ENCODE measurements around the gene TSHR.

Gene TSHR

DNA sequence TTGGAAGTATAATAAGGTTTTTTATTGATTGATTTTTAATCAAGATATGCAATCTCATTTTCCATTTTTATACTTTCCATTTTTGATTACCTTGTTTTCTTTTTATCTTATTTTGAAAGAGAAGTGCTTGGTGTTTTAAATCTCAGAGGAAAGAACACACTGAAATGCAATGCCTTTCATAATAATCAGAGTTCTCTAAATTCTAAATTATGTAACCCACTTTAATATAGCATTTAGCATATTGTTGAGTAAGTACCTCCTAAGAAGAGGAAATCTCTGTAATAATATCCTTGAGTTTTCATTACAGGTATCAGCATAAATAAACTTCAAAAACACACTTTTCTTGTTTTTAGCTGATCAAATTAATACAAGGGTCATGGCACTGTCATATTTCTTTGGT lies 168.4 kb downstream of the TSHR start:
- Mint-ChIP-seq H3K4me3 (no peak overlapping the region), H3K36me3 (ENCODE audit: insufficient read depth) (no peaks in the 10 kb centered on the region), H3K27me3 (no peaks in the 10 kb centered on the region), H3K4me1 (ENCODE audit: low read depth in 2 of 2) (no peaks in the 10 kb centered on the region), H3K9me3 (no peaks in the 10 kb centered on the region), H3K27ac (no peak overlapping the region)
- DNase-seq (no peak), ATAC-seq (replicated peaks) (no peak)

DNA sequence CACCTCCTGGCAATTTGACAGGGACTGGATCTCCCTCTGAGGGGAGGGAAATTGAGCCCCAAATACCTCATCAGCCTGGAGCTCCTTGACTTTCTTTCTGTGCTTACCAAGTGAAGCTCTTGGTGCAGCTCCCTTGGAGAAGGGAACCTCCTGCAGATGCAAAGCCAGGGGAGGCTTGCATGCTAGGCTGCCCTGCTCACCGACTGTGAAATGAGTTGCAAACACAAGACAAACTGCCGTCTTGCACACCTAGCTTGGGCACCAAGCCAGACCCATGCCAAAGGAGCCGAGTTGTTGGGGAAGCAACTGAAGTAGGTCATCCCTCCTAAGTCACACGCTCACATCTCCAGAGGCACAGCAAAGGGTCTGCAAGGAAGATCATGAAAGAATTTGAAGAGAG lies 170.1 kb downstream of the TSHR start:
- DNase-seq (no peak), ATAC-seq (replicated peaks) (no peak)
- Mint-ChIP-seq H3K36me3 (ENCODE audit: insufficient read depth) (no peaks in the 10 kb centered on the region), H3K4me1 (ENCODE audit: low read depth in 2 of 2) (no peaks in the 10 kb centered on the region), H3K27ac (no peak overlapping the region), H3K9me3 (no peaks in the 10 kb centered on the region), H3K27me3 (no peaks in the 10 kb centered on the region), H3K4me3 (no peak overlapping the region)

DNA sequence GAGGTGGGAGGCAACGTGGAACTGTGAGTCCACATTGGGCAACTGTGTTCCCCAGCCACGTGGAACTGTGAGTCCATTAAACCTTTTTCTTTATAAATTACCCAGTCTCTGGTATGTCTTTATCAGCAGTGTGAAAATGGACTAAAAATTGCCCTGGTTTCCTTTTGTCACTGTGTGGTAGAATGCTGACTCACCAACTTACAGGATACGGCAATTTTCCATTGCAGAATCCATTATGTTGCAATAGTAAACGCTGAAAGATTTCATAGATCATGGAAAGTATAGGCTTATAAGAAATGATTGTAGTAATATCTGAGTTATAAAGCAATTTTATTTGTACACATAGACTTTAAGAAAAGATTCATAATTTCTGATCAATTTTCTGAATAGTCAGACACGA lies 172.4 kb downstream of the TSHR start:
- no peaks in the 10 kb centered on the region for H3K9me3 Mint-ChIP-seq
- ATAC-seq (replicated peaks) (no peak), DNase-seq (no peak)
- H3K27me3 Mint-ChIP-seq, result no peaks in the 10 kb centered on the region
- no peaks in the 10 kb centered on the region for H3K36me3 Mint-ChIP-seq (ENCODE audit: insufficient read depth)
- no peak overlapping the region for H3K27ac Mint-ChIP-seq
- H3K4me3 Mint-ChIP-seq, result no peak overlapping the region
- no peaks in the 10 kb centered on the region for H3K4me1 Mint-ChIP-seq (ENCODE audit: low read depth in 2 of 2)

DNA sequence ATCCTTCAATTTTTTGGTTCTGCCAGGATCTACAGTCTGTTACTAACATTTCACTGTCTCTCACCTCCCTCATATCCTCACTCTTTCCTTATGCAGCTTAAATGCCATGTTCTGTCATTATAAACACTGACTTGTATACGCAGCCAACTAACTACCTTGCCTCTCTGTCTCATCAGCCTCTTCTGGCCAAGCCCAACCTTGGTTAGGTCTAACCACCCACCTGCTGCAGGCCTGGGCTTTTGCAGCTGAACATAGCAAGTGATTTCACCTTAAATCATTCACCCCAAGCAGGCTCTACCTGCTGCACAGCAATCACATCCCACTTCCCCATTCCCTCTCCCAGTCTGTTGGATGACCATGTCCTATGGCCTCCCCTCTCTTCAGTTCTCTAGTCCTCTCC lies 173.8 kb downstream of the TSHR start:
- no peaks in the 10 kb centered on the region for H3K9me3 Mint-ChIP-seq

DNA sequence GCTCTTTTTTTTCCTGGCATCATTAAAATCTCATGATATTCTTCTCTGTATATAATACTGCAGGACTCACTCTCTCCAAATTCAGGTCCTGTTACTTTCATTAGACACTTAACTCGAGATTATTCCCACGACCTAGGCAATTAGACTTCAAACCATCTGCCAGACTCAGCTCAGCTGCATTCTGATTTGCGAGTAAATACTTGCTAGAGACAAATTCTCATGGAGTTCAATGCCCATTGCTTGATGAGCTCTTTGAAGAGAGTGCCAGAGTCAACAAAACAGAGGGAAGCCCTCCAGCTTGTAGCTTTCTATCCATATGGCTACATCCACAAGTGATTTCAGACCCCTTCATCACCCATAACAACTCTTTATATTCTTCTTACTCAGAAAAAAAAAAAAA lies 177.0 kb downstream of the TSHR start:
- DNase-seq, result no peak
- Mint-ChIP-seq H3K4me3 (no peak overlapping the region), H3K27me3 (peaks cover 0 to 6% of the 10 kb centered on the region in 2 donors), H3K27ac (no peak overlapping the region), H3K9me3 (no peaks in the 10 kb centered on the region), H3K36me3 (ENCODE audit: insufficient read depth) (no peaks in the 10 kb centered on the region), H3K4me1 (ENCODE audit: low read depth in 2 of 2) (no peaks in the 10 kb centered on the region)
- ATAC-seq (replicated peaks), result no peak

More for the DNA sequence above, 173.8 kb downstream of the TSHR start:
- H3K4me1 Mint-ChIP-seq (ENCODE audit: low read depth in 2 of 2), result no peaks in the 10 kb centered on the region
- DNase-seq (no peak), ATAC-seq (replicated peaks) (no peak)
- H3K27me3 Mint-ChIP-seq, result peaks cover 0 to 6% of the 10 kb centered on the region in 2 donors
- H3K36me3 Mint-ChIP-seq (ENCODE audit: insufficient read depth), result no peaks in the 10 kb centered on the region
- no peak overlapping the region for H3K27ac Mint-ChIP-seq
- no peak overlapping the region for H3K4me3 Mint-ChIP-seq

DNA sequence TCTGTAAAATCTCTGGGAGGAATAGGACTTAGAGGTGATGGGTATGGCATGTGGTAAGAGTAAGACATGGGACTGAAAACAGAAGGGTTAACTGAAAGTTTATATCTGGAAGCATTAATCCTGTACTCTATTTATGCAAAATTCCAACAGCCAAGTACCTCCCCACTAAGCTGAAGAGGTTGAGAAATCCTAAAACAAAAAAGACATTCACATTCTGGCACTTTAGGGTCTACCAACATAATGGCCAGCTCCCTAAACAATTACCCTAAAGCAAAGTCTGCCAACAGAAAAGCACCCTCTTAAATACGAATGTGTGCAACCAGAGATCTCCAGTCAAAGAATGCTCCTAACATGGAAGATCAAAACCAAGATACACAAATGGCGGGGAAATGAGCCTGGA lies 178.0 kb downstream of the TSHR start:
- no peak overlapping the region for H3K4me3 Mint-ChIP-seq
- no peaks in the 10 kb centered on the region for H3K4me1 Mint-ChIP-seq (ENCODE audit: low read depth in 2 of 2)
- no peak overlapping the region for H3K27ac Mint-ChIP-seq
- peaks cover 0 to 6% of the 10 kb centered on the region in 2 donors for H3K27me3 Mint-ChIP-seq
- no peaks in the 10 kb centered on the region for H3K9me3 Mint-ChIP-seq
- ATAC-seq (replicated peaks) (no peak), DNase-seq (no peak)
- no peaks in the 10 kb centered on the region for H3K36me3 Mint-ChIP-seq (ENCODE audit: insufficient read depth)

DNA sequence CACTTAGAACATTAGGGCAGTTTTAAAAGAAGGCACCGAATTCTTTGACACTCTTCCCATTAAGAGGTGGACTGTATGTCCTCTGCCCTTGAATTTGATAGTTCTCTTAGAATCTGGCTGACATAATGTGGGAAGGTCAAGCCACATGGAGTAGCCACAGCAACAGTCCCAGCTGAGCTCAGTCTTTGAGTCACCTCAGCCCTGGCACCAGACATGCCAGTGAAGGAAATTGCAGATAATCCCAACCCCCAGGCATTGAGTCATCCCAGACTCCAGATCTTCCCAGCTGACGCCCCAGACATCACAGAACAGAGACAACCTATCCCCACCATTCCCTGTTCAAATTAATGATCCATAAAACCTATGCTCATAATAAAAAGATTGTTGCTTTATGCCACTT lies 181.9 kb downstream of the TSHR start:
- peaks cover 0 to 6% of the 10 kb centered on the region in 2 donors for H3K27me3 Mint-ChIP-seq
- no peak overlapping the region for H3K27ac Mint-ChIP-seq
- no peaks in the 10 kb centered on the region for H3K9me3 Mint-ChIP-seq
- no peak for ATAC-seq (replicated peaks)
- H3K36me3 Mint-ChIP-seq (ENCODE audit: insufficient read depth), result no peaks in the 10 kb centered on the region
- H3K4me3 Mint-ChIP-seq, result no peak overlapping the region
- H3K4me1 Mint-ChIP-seq (ENCODE audit: low read depth in 2 of 2), result no peaks in the 10 kb centered on the region
- no peak for DNase-seq

DNA sequence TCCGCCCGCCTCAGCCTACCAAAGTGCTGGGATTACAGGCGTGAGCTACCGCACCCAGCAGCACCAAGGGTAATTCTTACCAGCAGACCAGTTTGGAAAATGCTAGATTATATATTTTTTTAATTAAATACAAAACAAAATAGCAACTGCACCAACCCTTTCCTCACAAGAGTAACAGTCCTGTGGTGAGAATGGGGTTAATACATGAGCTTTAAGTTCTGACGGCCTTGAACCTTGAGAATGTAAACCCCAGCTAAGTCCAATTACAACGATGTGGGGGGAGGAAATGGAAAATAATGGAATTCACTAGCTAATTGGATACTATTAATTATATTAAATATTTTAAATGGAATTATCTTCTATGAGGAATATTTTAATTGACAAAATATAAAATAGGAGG lies 183.0 kb downstream of the TSHR start:
- no peak for DNase-seq
- Mint-ChIP-seq H3K9me3 (no peaks in the 10 kb centered on the region), H3K27ac (no peak overlapping the region), H3K4me1 (ENCODE audit: low read depth in 2 of 2) (no peaks in the 10 kb centered on the region), H3K27me3 (peaks cover under 1 to 1% of the 10 kb centered on the region in 2 donors), H3K4me3 (no peak overlapping the region), H3K36me3 (ENCODE audit: insufficient read depth) (no peaks in the 10 kb centered on the region)
- no peak for ATAC-seq (replicated peaks)

DNA sequence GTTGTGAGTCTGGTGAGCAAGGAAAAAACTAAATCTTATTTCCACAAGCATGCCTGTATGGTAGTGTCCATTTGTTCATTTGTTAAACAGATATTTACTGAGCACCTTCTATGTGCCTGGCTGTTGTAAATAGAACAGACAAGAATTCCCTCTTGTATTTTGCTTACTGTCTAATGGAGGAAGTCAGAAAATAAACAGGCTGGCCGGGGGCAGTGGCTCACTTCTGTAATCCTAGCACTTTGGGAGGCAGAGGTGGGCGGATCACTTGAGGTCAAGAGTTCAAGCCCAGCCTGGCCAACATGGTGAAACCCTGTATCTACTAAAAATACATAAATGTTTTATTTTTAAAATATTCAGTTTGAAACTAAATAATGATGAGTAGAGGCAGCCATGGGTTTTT lies 186.0 kb downstream of the TSHR start:
- DNase-seq, result no peak
- H3K9me3 Mint-ChIP-seq, result no peaks in the 10 kb centered on the region

DNA sequence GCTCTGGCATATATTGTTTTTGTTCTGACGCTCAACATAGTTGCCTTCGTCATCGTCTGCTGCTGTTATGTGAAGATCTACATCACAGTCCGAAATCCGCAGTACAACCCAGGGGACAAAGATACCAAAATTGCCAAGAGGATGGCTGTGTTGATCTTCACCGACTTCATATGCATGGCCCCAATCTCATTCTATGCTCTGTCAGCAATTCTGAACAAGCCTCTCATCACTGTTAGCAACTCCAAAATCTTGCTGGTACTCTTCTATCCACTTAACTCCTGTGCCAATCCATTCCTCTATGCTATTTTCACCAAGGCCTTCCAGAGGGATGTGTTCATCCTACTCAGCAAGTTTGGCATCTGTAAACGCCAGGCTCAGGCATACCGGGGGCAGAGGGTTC lies 188.4 kb downstream of the TSHR start:
- Mint-ChIP-seq H3K27me3 (peaks cover 5 to 8% of the 10 kb centered on the region in 2 donors), H3K27ac (no peak overlapping the region), H3K9me3 (no peaks in the 10 kb centered on the region), H3K4me1 (ENCODE audit: low read depth in 2 of 2) (peaks cover 4 to 11% of the 10 kb centered on the region in 2 donors), H3K4me3 (no peak overlapping the region), H3K36me3 (ENCODE audit: insufficient read depth) (no peaks in the 10 kb centered on the region)
- DNase-seq, result no peak
- ATAC-seq (replicated peaks), result no peak

More for the DNA sequence above, 186.0 kb downstream of the TSHR start:
- no peak for ATAC-seq (replicated peaks)
- Mint-ChIP-seq H3K36me3 (ENCODE audit: insufficient read depth) (no peaks in the 10 kb centered on the region), H3K4me1 (ENCODE audit: low read depth in 2 of 2) (no peaks in the 10 kb centered on the region), H3K27ac (no peak overlapping the region), H3K27me3 (peaks cover 5 to 8% of the 10 kb centered on the region in 2 donors), H3K4me3 (no peak overlapping the region)

DNA sequence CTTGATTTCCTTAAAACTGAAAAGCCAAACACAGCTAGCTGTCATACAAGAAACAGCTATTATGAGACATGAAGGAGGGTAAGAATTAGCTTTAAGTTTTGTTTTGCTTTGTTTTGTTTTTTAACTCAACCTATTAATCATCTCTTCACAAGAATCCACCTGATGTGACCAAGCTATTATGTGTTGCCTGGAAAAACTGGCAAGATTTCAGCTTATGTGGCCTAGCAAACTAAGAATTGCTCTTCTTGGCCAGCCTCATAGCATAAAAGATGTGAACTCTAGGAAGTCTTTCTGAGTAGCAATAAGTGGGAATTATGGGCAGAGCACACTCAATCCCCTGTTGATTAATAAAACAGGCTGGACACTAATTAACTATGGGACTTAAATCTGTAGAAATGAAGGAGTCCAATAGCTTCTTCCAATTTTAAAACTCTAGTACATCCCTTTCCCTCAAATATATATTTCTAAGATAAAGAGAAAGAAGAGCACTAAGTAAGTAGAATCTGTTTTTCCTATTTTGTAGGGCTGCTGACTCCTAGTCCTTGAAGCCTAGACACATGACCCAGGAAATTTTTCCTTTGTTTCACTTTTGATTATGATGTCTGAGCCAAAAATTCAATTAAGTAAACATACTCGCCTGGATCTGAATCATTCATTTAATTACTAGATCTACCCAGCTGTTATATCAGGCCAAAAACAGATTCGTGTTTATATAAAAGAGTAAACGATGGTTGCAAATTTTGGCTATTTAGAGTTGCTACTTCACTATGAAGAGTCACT lies 189.6 kb downstream of the TSHR start:
- Mint-ChIP-seq H3K9me3 (no peaks in the 10 kb centered on the region), H3K27me3 (peaks cover 5 to 8% of the 10 kb centered on the region in 2 donors), H3K4me1 (ENCODE audit: low read depth in 2 of 2) (peaks cover 4 to 11% of the 10 kb centered on the region in 2 donors), H3K27ac (no peak overlapping the region), H3K36me3 (ENCODE audit: insufficient read depth) (no peaks in the 10 kb centered on the region), H3K4me3 (no peak overlapping the region)
- ATAC-seq (replicated peaks), result no peak
- no peak for DNase-seq

DNA sequence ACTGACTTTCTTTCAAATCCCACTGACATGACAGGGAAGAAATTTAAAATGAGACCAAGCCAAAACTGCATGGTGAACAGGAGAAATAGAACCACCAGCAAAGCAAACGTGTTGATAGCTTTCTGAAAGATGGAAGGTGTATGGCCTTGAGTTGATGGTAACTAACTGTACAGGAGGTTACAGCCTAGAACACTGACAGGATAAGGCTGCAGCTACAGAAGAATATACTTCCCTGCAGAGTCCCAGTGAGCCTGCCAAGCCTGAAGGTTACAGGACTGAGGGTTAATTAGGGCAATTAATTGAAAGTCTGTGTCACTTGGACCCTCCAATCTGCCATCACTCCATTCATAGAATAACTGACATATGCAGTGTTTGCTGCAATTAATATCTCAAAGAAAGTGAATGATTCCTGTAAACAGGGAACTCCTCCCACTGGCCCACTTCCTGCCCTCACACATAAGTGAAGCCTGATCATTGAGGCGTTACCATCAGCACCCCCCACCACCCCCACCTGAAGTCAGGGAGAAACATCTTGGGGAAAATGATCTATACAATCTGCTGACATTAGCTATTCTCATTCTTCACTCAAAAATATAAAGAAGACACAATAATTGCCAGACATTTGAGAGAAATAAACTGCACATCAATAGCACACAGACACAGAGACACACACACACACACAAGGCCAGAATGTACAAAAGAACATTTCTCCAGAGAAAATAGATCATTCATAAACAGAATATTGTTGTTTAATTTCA lies 191.9 kb downstream of the TSHR start:
- Mint-ChIP-seq H3K27me3 (peaks cover 5 to 8% of the 10 kb centered on the region in 2 donors), H3K4me3 (no peak overlapping the region), H3K9me3 (no peaks in the 10 kb centered on the region), H3K36me3 (ENCODE audit: insufficient read depth) (no peaks in the 10 kb centered on the region), H3K27ac (peak overlapping the region in 1 of 2 donors; percentile 0), H3K4me1 (ENCODE audit: low read depth in 2 of 2) (peaks cover 4 to 11% of the 10 kb centered on the region in 2 donors)
- no peak for ATAC-seq (replicated peaks)
- no peak for DNase-seq

DNA sequence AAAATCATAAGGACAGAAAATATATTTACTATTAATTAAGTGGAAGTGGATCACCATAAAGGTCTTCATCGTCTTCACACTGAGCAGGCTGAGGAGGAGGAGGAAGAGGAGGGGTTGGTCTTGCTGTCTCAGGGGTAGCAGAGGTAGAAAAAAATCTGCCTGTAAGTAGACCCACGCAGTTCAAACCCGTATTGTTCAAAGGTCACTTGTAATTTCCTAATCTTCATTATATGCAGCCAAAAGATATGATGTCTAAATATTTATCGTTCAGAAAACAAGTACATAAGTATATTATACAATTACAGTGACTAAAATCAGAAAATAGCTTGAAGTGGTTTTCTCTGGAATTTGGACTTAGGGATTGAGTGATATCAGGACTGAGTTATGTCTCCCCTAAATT lies 193.2 kb downstream of the TSHR start:
- DNase-seq (no peak), ATAC-seq (replicated peaks) (no peak)
- Mint-ChIP-seq H3K36me3 (ENCODE audit: insufficient read depth) (no peaks in the 10 kb centered on the region), H3K27me3 (peaks cover 3 to 5% of the 10 kb centered on the region in 2 donors), H3K4me1 (ENCODE audit: low read depth in 2 of 2) (peaks cover 4 to 11% of the 10 kb centered on the region in 2 donors), H3K4me3 (no peak overlapping the region), H3K9me3 (no peaks in the 10 kb centered on the region), H3K27ac (no peak overlapping the region)

DNA sequence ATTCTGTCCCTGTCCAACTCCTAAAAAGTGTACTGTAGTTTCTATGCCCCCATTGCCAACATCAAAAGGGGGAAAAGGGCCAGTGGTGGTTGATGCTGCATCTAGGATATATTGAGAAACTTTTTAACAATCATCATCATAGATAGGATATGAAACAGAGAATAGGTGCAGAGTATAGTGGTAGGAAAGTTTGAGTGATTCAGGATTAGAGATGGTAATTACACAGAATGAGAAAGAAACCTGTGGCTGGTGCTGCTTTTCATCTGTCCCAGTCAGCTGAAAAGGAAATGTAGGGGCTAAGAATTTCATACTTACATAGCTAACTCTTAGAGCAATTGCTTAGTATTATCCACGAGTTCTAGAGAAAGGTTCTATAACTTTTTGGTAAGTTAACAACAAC lies 197.8 kb downstream of the TSHR start:
- no peak overlapping the region for H3K4me3 Mint-ChIP-seq
- ATAC-seq (replicated peaks) (no peak), DNase-seq (no peak)
- H3K27ac Mint-ChIP-seq, result no peak overlapping the region
- H3K27me3 Mint-ChIP-seq, result peaks cover 0 to 6% of the 10 kb centered on the region in 2 donors
- H3K36me3 Mint-ChIP-seq (ENCODE audit: insufficient read depth), result no peaks in the 10 kb centered on the region
- no peaks in the 10 kb centered on the region for H3K4me1 Mint-ChIP-seq (ENCODE audit: low read depth in 2 of 2)
- no peaks in the 10 kb centered on the region for H3K9me3 Mint-ChIP-seq

Measured in effector memory CD8-positive, alpha-beta T cell (primary cell).